HG02759 (cell line): ENCODE measurements around the gene HOXD4.

ENCODE experiments used
- ATAC-seq: cut with Tn5 transposase; IDR thresholded peaks from one replicate; pipeline ENCODE4 v1.9.1; 2021; ENCODE audit warnings: mild to moderate bottlenecking, moderate library complexity; ENCODE audit not compliant: unreplicated experiment

HOXD4 gene

GRCh38 chr2:176156807-176157498 lies 5.6 kb downstream of the HOXD4 start, which contains the start of gene HOXD3:
TSS of gene HOXD3 (plus strand) at chr2:176157307. CDS start at chr2:176169115, 11,808 bp downstream.
- no peak for ATAC-seq

GRCh38 chr2:176157499-176158185 lies 6.3 kb downstream of the HOXD4 start:
- no peak for ATAC-seq

GRCh38 chr2:176158186-176158591 lies 6.8 kb downstream of the HOXD4 start:
- ATAC-seq = no peak

GRCh38 chr2:176158855-176159662 lies 7.7 kb downstream of the HOXD4 start:
- ATAC-seq = no peak

- ATAC-seq = no peak
Measured at GRCh38 chr2:176159663-176160250, 8.4 kb downstream of the HOXD4 start.

- no peak for ATAC-seq
Measured at GRCh38 chr2:176160251-176160985, 9.1 kb downstream of the HOXD4 start.

- ATAC-seq = no peak
Measured at GRCh38 chr2:176160986-176161824, 9.9 kb downstream of the HOXD4 start.

- no peak for ATAC-seq
Measured at GRCh38 chr2:176161825-176162626, 10.7 kb downstream of the HOXD4 start.

GRCh38 chr2:176162911-176163671 lies 11.7 kb downstream of the HOXD4 start:
- ATAC-seq = no peak

GRCh38 chr2:176163672-176164056 lies 12.3 kb downstream of the HOXD4 start:
- ATAC-seq = no peak

GRCh38 chr2:176164201-176164600 lies 12.9 kb downstream of the HOXD4 start:
- no peak for ATAC-seq

- ATAC-seq = no peak
Measured at GRCh38 chr2:176164611-176165369, 13.4 kb downstream of the HOXD4 start.

- no peak for ATAC-seq
Measured at GRCh38 chr2:176165370-176166050, 14.2 kb downstream of the HOXD4 start.

- no peak for ATAC-seq
Measured at GRCh38 chr2:176166272-176166671, 14.9 kb downstream of the HOXD4 start.

- ATAC-seq = no peak
Measured at GRCh38 chr2:176167398-176167797, 16.0 kb downstream of the HOXD4 start.

- no peak for ATAC-seq
Measured at GRCh38 chr2:176169181-176169580, 17.8 kb downstream of the HOXD4 start.

GRCh38 chr2:176169711-176170110 lies 18.4 kb downstream of the HOXD4 start:
- ATAC-seq = no peak
